OCI-LY7 (cell line): ENCODE measurements around the gene C4orf50. TPM values are rescaled to one million over a fixed set of nuclear protein-coding genes. Genes with fewer than 3 reads are reported as not detected.

Source experiments
- BruUV-seq: library from RNA; stranded (reverse); fragments of 400-500 nt; replicated peaks from 2 replicates; lab custom pipeline; 2021; lab: Mats Ljungman, UMichigan
- CTCF ChIA-PET: fragments of 300-600 bp; sonication (Branson Sonifier 250); formaldehyde crosslinking; loops from one replicate; lab custom pipeline; 2022; ENCODE audit warnings: antibody characterized with exemption; ENCODE audit not compliant: unreplicated experiment; lab: Charles Lee
- POLR2A ChIA-PET: fragments of 300-600 bp; sonication (Branson Sonifier 250); formaldehyde crosslinking; loops from one replicate; lab custom pipeline; 2022; ENCODE audit warnings: antibody characterized with exemption; lab: Charles Lee
- DNase-seq: peaks from one replicate; pipeline ENCODE4 v3.0.0-alpha.2; 2015; ENCODE audit warnings: low spot score
- H2AFZ ChIP-seq: fragments of 200-600 bp; sonication (generic), shearing (Covaris generic); 2 replicates; pipeline ENCODE4 v1.6.1; 2014; ENCODE audit warnings: mild to moderate bottlenecking, antibody characterized with exemption, low read length, moderate library complexity
- H3K27ac ChIP-seq: fragments of 200-600 bp; sonication (generic); 2 replicates; pipeline ENCODE4 v1.5.1; 2014; ENCODE audit warnings: mixed run types, low read depth, mild to moderate bottlenecking, moderate library complexity, low read length, inconsistent platforms; ENCODE audit not compliant: poor library complexity, severe bottlenecking
- H3K36me3 ChIP-seq: fragments of 200-600 bp; sonication (generic); 2 replicates; pipeline ENCODE4 v1.6.1; 2014; ENCODE audit warnings: mild to moderate bottlenecking, antibody characterized with exemption, low read length, moderate library complexity, mixed read lengths; ENCODE audit not compliant: insufficient read depth
- H3K4me1 ChIP-seq: fragments of 200-600 bp; sonication (generic); 2 replicates; pipeline ENCODE4 v1.5.1; 2014; ENCODE audit warnings: mild to moderate bottlenecking, low read length; ENCODE audit not compliant: insufficient read depth, poor library complexity, severe bottlenecking
- H3K4me2 ChIP-seq: fragments of 200-600 bp; sonication (generic); 2 replicates; pipeline ENCODE4 v1.6.1; 2014; ENCODE audit warnings: mild to moderate bottlenecking, low read length
- H3K4me3 ChIP-seq: fragments of 200-600 bp; sonication (generic); 2 replicates; pipeline ENCODE4 v1.5.1; 2014; ENCODE audit warnings: mild to moderate bottlenecking, low read depth, low read length; ENCODE audit not compliant: poor library complexity, severe bottlenecking
- H3K79me2 ChIP-seq: fragments of 200-600 bp; sonication (generic); 2 replicates; pipeline ENCODE4 v1.6.1; 2016; ENCODE audit warnings: low read depth, mild to moderate bottlenecking, low read length, moderate library complexity, mixed read lengths; ENCODE audit not compliant: insufficient read depth
- H3K9me2 ChIP-seq: fragments of 200-600 bp; sonication (generic); 2 replicates; pipeline ENCODE4 v1.6.1; 2016; ENCODE audit warnings: mild to moderate bottlenecking, low read length, mixed read lengths; ENCODE audit not compliant: insufficient read depth
- H3K9me3 ChIP-seq: fragments of 200-600 bp; sonication (generic); 2 replicates; pipeline ENCODE4 v1.6.1; 2014; ENCODE audit warnings: mild to moderate bottlenecking, mixed run types, low read length, mixed read lengths
- H4K20me1 ChIP-seq: fragments of 200-600 bp; sonication (generic); 2 replicates; pipeline ENCODE4 v1.6.1; 2014; ENCODE audit warnings: mild to moderate bottlenecking, antibody characterized with exemption, low read length, moderate library complexity, mixed read lengths; ENCODE audit not compliant: insufficient read depth
- CTCF ChIP-seq: fragments of 200-600 bp; sonication (generic); conservative IDR thresholded peaks from 2 replicates; pipeline ENCODE4 v1.5.1; 2014; ENCODE audit warnings: mild to moderate bottlenecking, antibody characterized with exemption, low read length, moderate library complexity, mixed read lengths
- EZH2phosphoT487 ChIP-seq: fragments of 200-600 bp; sonication (generic); IDR thresholded peaks from 2 replicates; pipeline ENCODE4 v1.6.1; 2018; ENCODE audit warnings: low read depth, borderline replicate concordance, mild to moderate bottlenecking, mixed run types, antibody characterized with exemption, low read length, moderate library complexity, mixed read lengths
- intact Hi-C: fragments of 100-400 bp; cut with micrococcal nuclease; formaldehyde crosslinking; loops from one replicate; pipeline ENCODE4 v1.10.0; 2022; ENCODE audit not compliant: unreplicated experiment
- total RNA-seq, 2 experiments: library from RNA; depleted of rRNA in 1 of 2; stranded (reverse); fragments of >200 nt in 1 of 2; shearing (Covaris generic) in 1 of 2; gene quantifications; 2 replicates each; pipeline ENCODE4 v1.2.3, GENCODE V29; 2014 to 2022

C4orf50 gene
- total RNA-seq, 2 experiments from 2014 or later: 0.06 TPM; not detected in 1

DNA sequence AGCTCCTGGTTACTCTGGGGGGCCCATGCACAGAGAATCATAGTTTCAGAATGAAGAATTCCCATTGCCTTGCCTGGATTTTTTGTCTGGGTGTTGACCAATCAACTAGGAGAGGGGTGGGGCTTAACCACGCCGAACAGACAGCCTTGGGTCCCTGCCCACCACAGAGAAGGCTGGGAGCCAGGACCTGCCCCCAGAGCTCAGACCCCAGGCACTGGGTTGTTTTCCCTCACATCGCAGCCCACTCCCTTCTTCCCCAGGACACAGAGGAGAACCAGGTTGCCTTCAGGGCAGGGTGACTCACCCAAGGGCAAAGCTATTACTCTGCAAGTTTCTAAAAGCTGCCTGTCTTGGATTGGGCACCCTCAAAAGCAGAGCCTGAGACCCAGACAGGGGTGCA is 102.0 kb downstream of the C4orf50 start:
- no peaks in the 10 kb centered on the region for H4K20me1 ChIP-seq
- H3K36me3 ChIP-seq: no peaks in the 10 kb centered on the region
- H3K9me2 ChIP-seq: no peaks in the 10 kb centered on the region
- TF ChIP-seq CTCF (no peak), EZH2phosphoT487 (no peak)
- no peak for DNase-seq
- H3K27ac ChIP-seq: no peak overlapping the region
- H3K4me1 ChIP-seq: no peaks in the 10 kb centered on the region
- ChIA-PET CTCF (no interaction called here), POLR2A (interaction anchor here (0.7 kb wide), 1 partner anchor 747 kb away, joined by 3 read pairs; no protein-coding TSS in a partner anchor)
- no peak overlapping the region for H3K4me2 ChIP-seq
- no peak overlapping the region for H3K4me3 ChIP-seq
- H2AFZ ChIP-seq: no peak overlapping the region
- H3K79me2 ChIP-seq: no peaks in the 10 kb centered on the region
- no peaks in the 10 kb centered on the region for H3K9me3 ChIP-seq
- intact Hi-C loops: no loop called here
- BruUV-seq: no TSS peak

DNA sequence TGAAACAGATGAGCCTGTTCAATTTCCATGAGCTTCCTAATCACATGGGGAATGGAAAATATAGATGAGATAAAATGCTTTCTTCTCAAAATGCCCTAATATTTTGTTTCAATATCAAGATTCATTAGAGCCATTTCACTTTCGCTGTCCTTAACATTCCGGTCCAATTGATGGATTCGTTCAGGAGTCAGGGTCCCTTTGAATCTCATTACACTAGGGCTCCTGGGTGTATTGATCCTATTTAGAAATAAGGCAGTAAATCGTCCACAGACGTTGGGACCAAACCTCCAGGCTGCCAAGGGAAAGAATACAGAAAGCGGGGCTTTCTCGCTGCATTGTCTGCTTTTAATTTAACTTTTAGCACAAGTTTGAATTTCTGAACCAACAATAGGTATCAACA is 104.8 kb downstream of the C4orf50 start:
- Histone ChIP-seq H3K4me1 (no peaks in the 10 kb centered on the region), H3K9me2 (no peaks in the 10 kb centered on the region), H3K27ac (no peak overlapping the region), H3K4me2 (no peak overlapping the region), H3K4me3 (no peak overlapping the region), H3K79me2 (no peaks in the 10 kb centered on the region), H3K36me3 (no peaks in the 10 kb centered on the region), H2AFZ (no peak overlapping the region), H4K20me1 (no peaks in the 10 kb centered on the region), H3K9me3 (no peaks in the 10 kb centered on the region)
- ChIA-PET CTCF (no interaction called here), POLR2A (no interaction called here)
- intact Hi-C loops: no loop called here
- no TSS peak for BruUV-seq
- no peak for DNase-seq
- TF ChIP-seq EZH2phosphoT487 (no peak), CTCF (no peak)

DNA sequence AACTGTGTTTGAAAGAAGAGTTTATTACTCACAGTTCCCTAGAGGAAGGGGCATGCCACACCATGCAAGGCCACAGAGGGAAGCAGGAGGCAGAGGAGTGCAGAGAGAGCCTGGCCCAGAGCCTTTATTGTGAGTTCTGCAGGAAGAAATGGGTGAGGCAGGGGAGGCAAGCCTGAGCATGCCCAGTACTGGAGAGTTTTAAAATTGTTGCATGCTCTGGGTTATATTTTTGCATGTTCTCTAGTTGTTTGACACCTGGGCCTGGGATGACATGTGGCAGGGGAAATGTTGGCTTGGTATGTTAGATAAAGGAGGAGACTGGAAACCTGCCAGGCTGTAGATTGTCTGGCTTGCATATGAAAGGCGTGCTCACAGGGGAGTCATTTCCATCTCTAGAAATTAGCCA is 105.6 kb downstream of the C4orf50 start:
- Histone ChIP-seq H3K4me1 (no peaks in the 10 kb centered on the region), H4K20me1 (no peaks in the 10 kb centered on the region), H3K4me3 (no peak overlapping the region), H3K4me2 (no peak overlapping the region), H2AFZ (no peak overlapping the region), H3K27ac (no peak overlapping the region), H3K9me2 (no peaks in the 10 kb centered on the region), H3K79me2 (no peaks in the 10 kb centered on the region), H3K9me3 (no peaks in the 10 kb centered on the region), H3K36me3 (no peaks in the 10 kb centered on the region)
- BruUV-seq: no TSS peak
- intact Hi-C loops: no loop called here
- CTCF ChIA-PET: no interaction called here
- POLR2A ChIA-PET: no interaction called here
- no peak for TF ChIP-seq CTCF
- no peak for TF ChIP-seq EZH2phosphoT487
- DNase-seq: no peak
